Activated CD8-positive, alpha-beta memory T cell treated with anti-CD3 and anti-CD28 coated beads, Interleukin-2, amount 50 U/mL, for 48 hours (primary cell): ENCODE measurements around the gene SCO2.
A peak's percentile ranks its signal among the peaks of the same experiment; 100 is the strongest.
"Not testable (repeated sequence)": the region's sequence is repeated elsewhere in the genome, so short reads cannot be mapped to it uniquely, and the experiment has no call there.

Source experiments
- DNase-seq: peaks from one replicate; pipeline ENCODE4 v3.0.0-alpha.2; 2020

Gene SCO2

GRCh38 chr22:50531546-50531961 is 6.2 kb upstream of the SCO2 start:
- peak; percentile 88 for DNase-seq

DNA sequence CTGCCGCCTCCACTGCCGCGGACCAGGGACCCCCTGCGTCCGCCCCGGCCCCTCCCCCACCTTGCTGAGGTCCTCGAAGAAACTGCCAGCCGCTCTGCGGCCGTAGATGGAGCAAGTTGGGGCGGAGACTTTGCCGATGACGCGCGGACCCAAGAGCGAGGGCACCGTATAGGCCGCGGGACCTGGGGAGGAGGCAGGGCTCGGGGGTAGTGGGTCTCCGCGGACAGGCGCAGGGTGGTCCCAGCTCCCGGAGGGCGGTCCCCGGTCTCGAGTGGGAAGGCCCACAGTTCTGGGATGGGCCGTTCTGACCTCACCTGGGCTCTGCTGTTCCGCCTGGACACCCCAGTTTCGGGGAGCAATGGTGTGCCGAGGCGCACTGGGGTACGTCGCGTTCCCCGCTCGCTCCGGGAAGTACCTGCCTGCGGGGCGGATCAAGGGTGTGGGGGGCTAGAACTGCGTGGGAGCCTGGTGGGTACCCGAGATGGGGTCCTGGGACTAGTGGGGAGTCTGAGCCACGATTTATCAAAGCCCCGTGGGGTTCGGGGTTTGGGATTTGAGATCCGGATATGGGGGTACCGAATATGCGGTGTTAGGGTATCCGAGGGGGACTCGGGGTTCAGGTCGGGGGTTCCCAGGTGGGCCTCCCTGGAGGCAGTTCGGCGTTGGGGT is 5.6 kb upstream of the SCO2 start:
- peak; percentile 91 for DNase-seq

- no peak for DNase-seq
Measured at GRCh38 chr22:50530580-50530876, 5.1 kb upstream of the SCO2 start.

- DNase-seq: peak; percentile 88
Measured at GRCh38 chr22:50529897-50530579, 4.6 kb upstream of the SCO2 start, which contains the start of gene TYMP. TYMP (minus strand) TSS chr22:50530012; CDS start chr22:50529709, 303 bp downstream.

GRCh38 chr22:50529416-50529896 is 4.1 kb upstream of the SCO2 start:
- DNase-seq: peak; percentile 62

- no peak for DNase-seq
Measured at GRCh38 chr22:50528682-50529415, 3.5 kb upstream of the SCO2 start.

- DNase-seq: no peak
Measured at GRCh38 chr22:50527921-50528681, 2.7 kb upstream of the SCO2 start.

DNA sequence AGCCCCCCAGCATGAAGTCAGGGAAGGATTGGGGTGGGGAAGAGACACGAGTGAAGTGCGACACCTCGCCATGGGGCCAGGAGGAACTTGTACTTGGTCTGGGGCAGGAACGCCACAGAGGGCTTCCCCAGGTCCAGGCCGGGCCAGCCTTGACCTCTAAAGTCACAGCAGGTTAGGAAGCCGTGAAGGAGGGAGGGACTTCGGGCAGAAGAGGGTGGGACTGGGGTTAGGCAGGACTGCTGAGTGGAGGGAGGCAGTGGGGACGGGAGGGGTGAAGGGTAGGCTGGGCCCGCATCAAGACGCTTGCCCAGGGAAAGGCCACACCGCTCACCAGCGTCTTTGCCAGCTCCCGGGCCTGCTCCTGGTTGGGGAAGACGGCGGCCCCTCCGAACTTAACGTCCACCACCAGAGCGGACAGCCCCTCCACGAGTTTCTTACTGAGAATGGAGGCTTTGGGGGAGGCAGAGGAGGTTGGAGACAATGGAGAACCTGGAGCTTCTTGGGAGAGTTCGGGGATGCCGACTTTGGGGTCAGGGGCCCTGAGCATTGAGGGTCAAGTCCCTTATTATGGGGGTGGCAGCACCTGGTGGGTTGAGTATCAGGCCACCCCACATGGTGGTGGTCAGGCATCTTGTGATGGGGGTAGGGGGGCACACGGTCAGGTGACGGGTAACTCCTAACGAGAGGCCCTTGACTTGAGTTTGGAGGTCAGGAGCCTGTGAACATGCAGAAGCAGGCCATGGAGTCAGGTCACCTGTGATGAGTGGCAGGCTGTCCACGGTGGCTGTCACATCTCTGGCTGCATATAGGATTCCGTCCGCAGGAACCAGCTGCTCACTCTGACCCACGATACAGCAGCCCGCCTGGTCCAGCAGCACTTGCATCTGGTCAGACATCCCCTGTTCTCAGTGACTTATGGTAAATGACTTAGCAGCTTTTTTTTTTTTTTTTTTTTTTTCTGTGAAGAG is 1.7 kb upstream of the SCO2 start:
- DNase-seq: peak; percentile 76

GRCh38 chr22:50526108-50526833 is 873 bp upstream of the SCO2 start:
- DNase-seq: peak; percentile 93

GRCh38 chr22:50525858-50526107 is 385 bp upstream of the SCO2 start:
- DNase-seq: no peak

- no peak for DNase-seq
Measured at GRCh38 chr22:50524676-50525103, 708 bp downstream of the SCO2 start.

DNA sequence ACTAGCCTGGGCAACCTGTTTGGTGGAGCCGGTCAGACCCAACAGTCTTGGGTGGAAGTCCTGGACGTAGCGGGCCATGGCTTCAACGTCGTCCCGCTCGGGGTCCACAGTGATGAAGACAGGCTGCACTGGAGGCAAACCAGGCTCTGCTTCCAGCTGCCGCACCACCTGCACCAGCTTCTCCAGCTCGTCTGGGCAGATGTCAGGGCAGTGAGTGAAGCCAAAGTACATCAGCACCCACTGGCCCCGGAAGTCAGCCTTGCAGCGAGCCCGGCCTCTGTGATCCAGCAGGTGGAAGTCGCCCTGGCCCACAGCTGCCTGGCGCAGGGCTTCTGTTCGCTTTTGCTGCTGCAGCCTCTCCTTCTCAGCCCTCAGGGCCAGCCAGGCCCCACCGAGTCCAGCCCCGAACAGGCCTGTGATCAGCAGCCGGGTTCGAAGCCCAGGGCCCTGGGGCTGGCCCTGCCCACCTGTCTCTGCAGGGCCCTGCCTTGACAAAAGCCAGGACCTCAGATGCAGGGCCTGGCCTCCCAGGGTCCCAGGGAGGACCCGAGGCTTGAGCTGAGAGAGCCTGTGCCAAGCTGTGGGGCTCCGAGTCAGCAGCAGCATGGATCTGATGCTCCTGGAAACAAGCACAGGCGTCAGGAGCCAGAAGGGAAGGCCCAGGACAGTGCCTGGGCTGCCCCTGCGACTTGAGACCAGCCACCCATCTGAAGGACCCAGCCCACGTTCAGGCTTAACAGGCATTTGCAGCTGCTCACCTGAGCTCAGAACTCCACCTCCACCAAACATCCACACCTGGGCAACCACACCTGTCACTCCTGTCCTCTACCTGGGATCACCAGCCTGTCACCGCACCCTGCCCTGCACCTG is 1.4 kb downstream of the SCO2 start:
- DNase-seq: no peak

DNA sequence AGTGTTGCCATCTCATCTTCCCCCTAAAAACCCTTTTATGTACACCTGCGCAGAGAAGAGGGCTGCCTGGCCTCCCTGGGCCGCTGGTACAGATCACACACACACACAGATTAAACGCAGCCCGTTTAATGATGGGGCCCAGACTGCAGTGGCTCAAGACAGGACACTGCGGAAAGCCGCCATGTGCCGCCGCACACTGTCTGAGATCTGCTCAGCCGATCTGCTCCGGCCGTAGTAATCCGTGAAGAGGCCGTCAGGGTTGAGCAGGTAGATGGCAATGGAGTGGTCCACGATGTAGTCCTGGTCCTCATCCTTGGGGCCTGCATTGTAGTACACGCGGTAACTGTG is 2.0 kb downstream of the SCO2 start:
- no peak for DNase-seq

GRCh38 chr22:50522806-50523438 is 2.5 kb downstream of the SCO2 start:
- DNase-seq: no peak

- DNase-seq: no peak
Measured at GRCh38 chr22:50522208-50522805, 3.1 kb downstream of the SCO2 start.

GRCh38 chr22:50521710-50522109 is 3.7 kb downstream of the SCO2 start:
- no peak for DNase-seq

GRCh38 chr22:50520826-50521453 is 4.5 kb downstream of the SCO2 start:
- no peak for DNase-seq

DNA sequence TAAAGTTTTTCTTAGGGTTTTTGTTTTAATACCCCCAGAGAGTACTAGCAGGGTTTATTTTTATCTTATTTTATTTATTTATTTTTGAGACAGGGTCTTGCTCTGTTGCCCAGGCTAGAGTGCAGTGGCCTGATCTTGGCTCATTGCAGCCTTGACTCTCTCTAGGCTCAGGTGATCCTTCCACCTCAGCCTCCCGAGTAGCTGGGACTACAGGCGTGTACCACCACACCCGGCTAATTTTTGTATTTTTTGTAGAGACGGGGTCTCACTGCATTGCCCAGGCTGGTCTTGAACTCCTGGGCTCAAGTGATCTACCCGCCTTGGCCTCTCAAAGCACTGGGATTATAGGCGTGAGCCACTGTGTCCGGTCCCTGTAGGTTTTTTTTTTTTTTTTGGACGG is 5.2 kb downstream of the SCO2 start:
- not testable (repeated sequence) for DNase-seq

DNA sequence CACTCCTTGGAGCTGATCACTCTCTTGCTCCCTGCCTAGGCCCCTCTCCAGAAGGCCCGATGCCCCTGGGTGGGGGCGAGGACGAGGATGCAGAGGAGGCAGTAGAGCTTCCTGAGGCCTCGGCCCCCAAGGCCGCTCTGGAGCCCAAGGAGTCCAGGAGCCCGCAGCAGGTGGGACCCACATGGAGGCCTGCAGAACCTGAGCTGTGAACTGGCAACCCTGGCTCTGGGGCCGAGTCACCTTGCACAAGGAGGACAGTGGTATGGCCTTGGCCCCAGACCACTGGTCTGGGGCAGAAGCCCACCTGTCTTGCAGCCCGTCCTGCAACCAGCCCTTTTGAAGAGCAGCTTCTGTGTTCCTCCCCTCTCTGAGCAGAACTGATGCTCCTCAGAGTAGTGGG is 6.2 kb downstream of the SCO2 start:
- no peak for DNase-seq
